ENCODE data around the gene FLT3LG.
A peak's percentile ranks its signal among the peaks of the same experiment; 100 is the strongest.

Gene FLT3LG

DNA sequence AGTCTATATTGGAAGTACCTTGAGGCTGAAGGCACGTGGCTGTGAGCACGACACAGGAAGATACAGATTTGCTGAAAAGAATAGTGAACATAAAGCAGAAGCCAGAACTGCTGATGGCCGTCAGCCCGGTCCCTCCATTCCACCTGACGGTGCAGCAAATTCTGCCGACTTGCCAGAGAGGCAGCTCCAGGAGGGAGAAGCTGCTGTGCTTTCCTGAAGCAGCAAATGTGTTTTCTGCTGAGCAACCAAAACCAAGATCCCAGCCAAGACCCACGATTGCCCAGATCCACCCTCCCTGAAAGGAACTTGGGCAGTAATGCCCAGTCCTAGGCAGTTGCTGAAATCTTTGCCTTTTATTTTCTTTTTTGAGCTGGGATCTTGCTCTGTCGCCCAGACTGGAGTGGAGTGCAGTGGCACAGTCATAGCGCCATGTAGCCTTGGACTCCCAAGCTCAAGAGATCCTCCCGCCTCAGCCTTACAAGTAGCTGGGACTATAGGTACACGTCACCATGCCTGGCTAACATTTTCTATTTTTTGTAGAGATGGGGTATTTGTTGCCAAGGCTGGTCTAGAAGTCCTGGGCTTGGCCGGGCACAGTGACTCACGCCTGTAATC lies 46.8 kb downstream of the FLT3LG start:
- no peak for DNase-seq

GRCh38 chr19:49524812-49525455 lies 50.9 kb downstream of the FLT3LG start:
- DNase-seq: no peak

- DNase-seq: no peak
Observed at GRCh38 chr19:49528211-49528771, 54.3 kb downstream of the FLT3LG start.

DNA sequence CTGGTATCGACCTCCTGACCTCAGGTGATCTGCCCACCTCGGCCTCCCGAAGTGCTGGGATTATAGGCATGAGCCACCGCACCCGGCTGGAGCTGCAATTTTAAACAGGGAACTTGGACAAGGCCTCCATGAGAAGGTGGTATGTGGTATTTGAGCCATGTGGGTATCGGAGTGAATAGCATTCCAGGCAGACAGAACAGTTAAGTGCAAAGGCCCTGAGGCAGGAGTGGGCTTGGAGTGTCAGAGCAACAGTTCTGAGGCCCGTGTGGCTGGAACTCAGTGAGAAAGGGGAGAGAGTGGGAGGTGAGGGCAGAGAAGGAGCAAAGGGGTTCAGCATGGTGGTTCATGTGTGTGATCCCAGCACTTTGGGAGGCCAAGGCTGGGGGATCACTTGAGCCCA lies 56.7 kb downstream of the FLT3LG start:
- no peak for DNase-seq

DNA sequence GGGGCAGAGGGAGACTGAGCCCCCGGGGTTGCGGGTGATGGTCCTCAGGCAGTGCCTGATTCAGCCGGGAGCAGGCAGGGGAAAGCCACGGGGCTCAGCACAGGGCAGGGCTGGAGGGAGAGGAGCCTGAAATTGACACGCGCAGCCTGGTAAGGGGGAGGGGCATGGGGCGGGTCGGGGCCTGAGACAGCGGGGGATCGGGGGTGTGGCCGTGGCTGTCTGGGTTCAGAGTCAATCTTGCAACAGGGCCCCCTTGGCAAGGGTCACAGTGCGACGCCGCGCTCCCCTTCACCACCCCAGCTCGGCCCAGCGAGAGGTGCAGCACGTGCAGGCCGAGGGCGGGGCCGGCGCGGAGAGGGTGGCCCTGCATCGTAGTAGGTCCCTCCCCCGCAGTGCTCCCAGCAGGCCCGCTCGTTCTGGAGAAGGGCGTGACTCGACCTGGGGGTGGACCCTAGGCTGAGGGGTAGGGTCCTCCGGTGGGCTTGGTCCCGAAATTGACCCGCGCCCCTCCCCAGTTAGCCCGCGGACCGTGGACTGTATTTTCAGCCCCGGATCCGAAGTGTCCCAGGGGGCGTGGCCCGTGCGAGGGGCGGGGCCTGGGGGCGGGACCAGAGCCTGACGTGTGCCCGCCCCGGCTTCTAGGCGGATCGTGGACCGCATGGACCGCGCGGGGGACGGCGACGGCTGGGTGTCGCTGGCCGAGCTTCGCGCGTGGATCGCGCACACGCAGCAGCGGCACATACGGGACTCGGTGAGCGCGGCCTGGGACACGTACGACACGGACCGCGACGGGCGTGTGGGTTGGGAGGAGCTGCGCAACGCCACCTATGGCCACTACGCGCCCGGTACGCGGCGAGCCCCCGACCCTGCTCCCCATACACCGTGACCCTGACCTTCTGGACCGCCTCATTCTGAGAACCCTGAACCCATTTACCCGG lies 59.8 kb downstream of the FLT3LG start:
- peak; percentile 84 for DNase-seq

GRCh38 chr19:49534632-49535385 lies 60.8 kb downstream of the FLT3LG start:
- DNase-seq: no peak
